NCI-H1417 treated with DMSO at 0.1 percent for 48 hours (cell line): ENCODE results near the gene TMPRSS11B.
"Not testable (repeated sequence)": the region's sequence is repeated elsewhere in the genome, so short reads cannot be mapped to it uniquely, and the experiment has no call there.

Experiments used
- DNase-seq: peaks from one replicate; lab custom pipeline; 2025; lab: John Stamatoyannopoulos, UW

TMPRSS11B gene

GRCh38 chr4:68218044-68218443 lies 27.4 kb downstream of the TMPRSS11B start:
- no peak for DNase-seq

- DNase-seq = no peak
Observed at GRCh38 chr4:68216501-68216900, 29.0 kb downstream of the TMPRSS11B start.

- DNase-seq = no peak
Observed at GRCh38 chr4:68209003-68209402, 36.5 kb downstream of the TMPRSS11B start.

DNA sequence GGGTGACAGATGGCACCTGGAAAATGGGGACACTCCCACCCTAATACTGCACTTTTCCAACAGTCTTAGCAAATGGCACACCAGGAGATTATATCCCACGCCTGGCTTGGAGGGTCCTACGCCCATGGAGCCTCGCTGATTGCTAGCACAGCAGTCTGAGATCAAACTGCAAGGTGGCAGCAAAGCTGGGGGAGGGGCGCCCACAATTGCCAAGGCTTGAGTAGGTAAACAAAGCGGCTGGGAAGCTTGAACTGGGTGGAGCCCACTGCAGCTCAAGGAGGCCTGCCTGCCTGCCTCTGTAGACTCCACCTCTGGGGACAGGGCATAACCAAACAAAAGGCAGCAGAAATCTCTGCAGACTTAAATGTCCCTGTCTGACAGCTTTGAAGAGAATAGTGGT lies 51.2 kb downstream of the TMPRSS11B start:
- DNase-seq = not testable (repeated sequence)

- DNase-seq = no peak
Observed at GRCh38 chr4:68193194-68193593, 52.3 kb downstream of the TMPRSS11B start.

GRCh38 chr4:68187145-68187544 lies 58.3 kb downstream of the TMPRSS11B start:
- DNase-seq = no peak

DNA sequence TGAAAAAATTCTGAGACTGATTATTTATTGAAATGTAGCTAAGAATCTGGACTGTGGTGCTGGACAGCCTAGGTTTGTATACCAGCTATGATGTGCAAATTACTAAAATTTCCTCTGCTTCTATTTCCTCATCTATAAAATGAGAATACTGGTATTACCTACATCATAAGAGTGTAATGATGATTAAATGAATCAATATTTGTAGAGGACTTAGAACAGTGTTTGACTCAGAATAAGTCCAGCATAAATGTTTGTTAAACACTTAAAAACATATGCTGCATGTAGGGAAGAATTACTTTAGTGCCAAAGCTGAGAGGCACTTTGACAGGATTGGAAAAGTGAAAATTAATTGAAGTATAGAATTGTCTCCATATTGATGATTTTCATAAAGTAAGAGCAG lies 60.6 kb downstream of the TMPRSS11B start:
- no peak for DNase-seq

DNA sequence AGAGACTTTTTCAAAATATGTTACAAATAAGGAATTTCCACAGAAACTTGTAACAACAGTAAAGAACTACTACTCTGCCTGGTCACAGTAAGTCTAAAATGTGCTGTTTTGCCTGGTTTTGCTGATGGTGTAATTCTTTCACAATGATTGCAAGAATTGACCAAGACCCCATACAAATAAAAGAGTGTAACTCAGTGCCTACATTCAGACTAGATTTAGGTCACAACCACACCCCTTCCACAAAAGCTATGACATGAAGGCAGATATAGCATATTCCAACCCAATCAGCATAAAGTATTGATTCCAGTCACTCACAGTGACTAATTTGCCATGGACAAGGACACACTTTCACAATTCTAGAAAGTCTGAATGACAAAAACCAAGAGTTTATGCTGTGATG lies 62.1 kb downstream of the TMPRSS11B start:
- DNase-seq = no peak

DNA sequence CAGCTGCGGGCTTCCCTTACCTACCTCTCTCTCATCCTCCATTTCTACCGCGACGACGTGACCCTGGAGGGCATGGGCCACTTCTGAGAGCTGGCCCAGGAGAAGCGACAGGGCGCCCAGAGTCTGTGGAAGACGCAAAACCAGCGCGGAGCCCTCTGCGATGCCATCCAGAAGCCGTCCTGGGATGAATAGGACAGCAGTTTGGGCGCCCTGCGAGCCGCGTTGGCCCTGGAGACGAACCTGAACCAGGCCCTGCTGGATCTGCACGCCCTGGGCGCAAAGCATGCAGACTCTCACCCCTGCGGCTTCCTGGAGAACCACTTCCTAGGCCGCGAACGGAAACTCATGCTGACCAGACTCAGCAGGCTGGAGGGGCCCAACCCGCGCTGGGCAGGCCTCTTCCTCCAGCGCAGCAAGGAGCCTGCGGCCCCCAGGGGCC lies 63.1 kb downstream of the TMPRSS11B start:
- no peak for DNase-seq

DNA sequence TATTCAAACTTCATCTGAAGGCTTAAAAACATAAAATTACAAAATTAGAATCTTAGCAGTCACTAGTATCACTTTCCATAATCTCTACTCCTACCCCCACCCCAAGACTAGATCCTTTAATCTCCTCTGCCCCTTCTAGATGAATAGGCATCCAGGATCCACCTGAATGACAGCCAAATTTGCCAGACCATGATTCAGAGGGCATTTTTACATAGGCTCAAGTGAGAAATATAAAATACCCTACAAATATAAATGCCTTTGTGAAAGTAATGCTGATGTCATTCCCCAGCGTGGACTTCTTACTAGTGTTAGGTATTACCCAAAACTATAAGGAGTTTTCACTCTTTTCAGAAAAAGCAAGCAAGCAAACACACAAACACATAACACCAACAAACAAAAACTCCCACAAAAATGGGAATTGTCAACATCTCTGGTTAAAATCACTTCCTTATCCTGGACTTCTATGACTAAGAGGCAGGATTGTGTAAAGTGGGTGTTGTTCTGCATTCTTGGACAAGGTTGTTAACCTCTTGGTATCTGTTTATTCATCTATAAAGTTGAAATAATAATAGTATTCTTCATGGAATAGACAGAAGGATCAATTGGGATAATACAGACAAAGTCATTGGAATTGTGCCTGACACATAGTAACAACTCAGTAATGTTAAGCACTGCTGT lies 64.5 kb downstream of the TMPRSS11B start:
- no peak for DNase-seq

GRCh38 chr4:68176904-68177303 lies 68.6 kb downstream of the TMPRSS11B start:
- no peak for DNase-seq
